ENCODE data around the gene YWHAH. TPM values are rescaled to one million over a fixed set of nuclear protein-coding genes. Genes with fewer than 3 reads are reported as not detected.

YWHAH gene
- total RNA-seq, 1 donor: 146 TPM

DNA sequence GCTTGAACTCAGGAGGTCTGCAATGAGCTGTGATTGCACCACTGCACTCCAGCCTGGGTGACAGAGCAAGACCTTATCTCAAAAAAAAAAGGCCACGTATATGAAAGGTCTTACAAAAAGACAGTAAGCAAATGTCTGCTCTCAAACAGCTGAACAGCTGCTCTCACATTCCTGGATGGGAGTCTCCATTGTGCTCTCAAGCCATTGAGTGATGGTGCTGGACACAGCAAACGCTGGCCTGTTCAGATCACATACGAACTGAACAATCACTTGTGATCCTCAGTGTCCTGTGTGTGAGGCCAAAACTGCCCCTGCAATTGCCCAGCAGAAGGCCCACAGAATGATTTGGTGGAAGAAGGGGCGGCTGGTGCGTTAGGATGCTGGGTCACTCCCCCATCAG, 34.4 kb upstream of the YWHAH start:
- Histone ChIP-seq H3K4me1 (ENCODE audit: insufficient read depth, low read length) (peaks cover 14% of the 10 kb centered on the region), H3K27me3 (ENCODE audit: insufficient read depth, low read length) (no peaks in the 10 kb centered on the region), H4K20me1 (ENCODE audit: insufficient read depth, low read length) (no peaks in the 10 kb centered on the region), H3K9me3 (ENCODE audit: low read depth, low read length) (no peaks in the 10 kb centered on the region), H3K27ac (ENCODE audit: low read depth, low read length) (no peak overlapping the region), H2AFZ (ENCODE audit: low read length) (no peak overlapping the region), H3K36me3 (ENCODE audit: insufficient read depth, low read length) (no peaks in the 10 kb centered on the region), H3K4me3 (ENCODE audit: insufficient read depth, low read length) (no peak overlapping the region), H3K79me2 (ENCODE audit: insufficient read depth, low read length) (no peaks in the 10 kb centered on the region), H3K4me2 (ENCODE audit: insufficient read depth, low read length) (no peak overlapping the region)
- peak; percentile 52 for DNase-seq (ENCODE audit: insufficient read length, low spot score, missing footprints)
- TF ChIP-seq, protein P1, sequence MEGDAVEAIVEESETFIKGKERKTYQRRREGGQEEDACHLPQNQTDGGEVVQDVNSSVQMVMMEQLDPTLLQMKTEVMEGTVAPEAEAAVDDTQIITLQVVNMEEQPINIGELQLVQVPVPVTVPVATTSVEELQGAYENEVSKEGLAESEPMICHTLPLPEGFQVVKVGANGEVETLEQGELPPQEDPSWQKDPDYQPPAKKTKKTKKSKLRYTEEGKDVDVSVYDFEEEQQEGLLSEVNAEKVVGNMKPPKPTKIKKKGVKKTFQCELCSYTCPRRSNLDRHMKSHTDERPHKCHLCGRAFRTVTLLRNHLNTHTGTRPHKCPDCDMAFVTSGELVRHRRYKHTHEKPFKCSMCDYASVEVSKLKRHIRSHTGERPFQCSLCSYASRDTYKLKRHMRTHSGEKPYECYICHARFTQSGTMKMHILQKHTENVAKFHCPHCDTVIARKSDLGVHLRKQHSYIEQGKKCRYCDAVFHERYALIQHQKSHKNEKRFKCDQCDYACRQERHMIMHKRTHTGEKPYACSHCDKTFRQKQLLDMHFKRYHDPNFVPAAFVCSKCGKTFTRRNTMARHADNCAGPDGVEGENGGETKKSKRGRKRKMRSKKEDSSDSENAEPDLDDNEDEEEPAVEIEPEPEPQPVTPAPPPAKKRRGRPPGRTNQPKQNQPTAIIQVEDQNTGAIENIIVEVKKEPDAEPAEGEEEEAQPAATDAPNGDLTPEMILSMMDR (IDR thresholded peaks at IDR 0.05; ENCODE audit: extremely low read depth, low read depth, low read length): no peak

DNA sequence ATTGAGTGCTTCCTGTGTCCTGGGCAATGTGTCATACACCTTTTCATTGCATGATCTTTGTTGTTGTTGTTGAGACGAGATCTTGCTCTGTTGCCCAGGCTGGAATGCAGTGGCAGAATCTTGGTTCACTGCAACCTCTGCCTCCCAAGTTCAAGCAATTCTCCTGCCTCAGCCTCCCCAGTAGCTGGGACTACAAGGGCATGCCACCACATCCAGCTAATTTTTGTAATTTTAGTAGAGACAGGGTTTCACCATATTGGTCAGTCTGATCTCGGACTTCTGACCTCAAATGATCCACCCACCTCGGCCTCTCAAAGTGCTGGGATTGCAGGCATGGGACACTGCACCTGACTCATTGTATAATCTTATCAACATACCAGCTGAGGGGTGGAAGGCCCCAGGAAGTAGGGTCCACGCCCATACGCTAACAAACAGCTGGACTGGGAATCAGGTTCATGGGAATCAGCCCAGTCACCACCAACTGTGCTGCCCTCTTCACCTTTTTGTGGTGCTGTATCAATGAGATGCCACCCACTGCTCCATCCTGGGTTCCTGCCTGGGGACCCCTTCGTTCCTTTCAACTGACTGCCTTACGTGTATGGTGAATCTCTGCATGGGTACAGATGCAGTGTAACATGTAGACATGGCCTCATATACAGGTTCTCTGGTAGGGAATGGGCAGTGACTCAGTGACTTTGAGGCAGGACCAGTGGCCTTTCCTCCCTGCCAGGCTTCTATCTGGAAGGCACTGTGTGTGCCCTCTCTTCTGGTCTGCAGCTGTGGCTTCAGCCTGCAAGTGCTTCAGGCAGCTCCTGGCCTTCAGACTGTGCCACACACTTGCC, 32.5 kb upstream of the YWHAH start:
- TF ChIP-seq, protein P1 (IDR thresholded peaks at IDR 0.05; ENCODE audit: extremely low read depth, low read depth, low read length): no peak
- peaks cover 14% of the 10 kb centered on the region for H3K4me1 ChIP-seq (ENCODE audit: insufficient read depth, low read length)
- H2AFZ ChIP-seq (ENCODE audit: low read length): peak overlapping the region; percentile 79
- no peaks in the 10 kb centered on the region for H3K36me3 ChIP-seq (ENCODE audit: insufficient read depth, low read length)
- no peak overlapping the region for H3K4me3 ChIP-seq (ENCODE audit: insufficient read depth, low read length)
- no peaks in the 10 kb centered on the region for H3K9me3 ChIP-seq (ENCODE audit: low read depth, low read length)
- H3K4me2 ChIP-seq (ENCODE audit: insufficient read depth, low read length): peak overlapping the region; percentile 34
- DNase-seq (ENCODE audit: insufficient read length, low spot score, missing footprints): peak; percentile 60
- H3K79me2 ChIP-seq (ENCODE audit: insufficient read depth, low read length): no peaks in the 10 kb centered on the region
- H4K20me1 ChIP-seq (ENCODE audit: insufficient read depth, low read length): no peaks in the 10 kb centered on the region
- peak overlapping the region; percentile 50 for H3K27ac ChIP-seq (ENCODE audit: low read depth, low read length)
- no peaks in the 10 kb centered on the region for H3K27me3 ChIP-seq (ENCODE audit: insufficient read depth, low read length)

DNA sequence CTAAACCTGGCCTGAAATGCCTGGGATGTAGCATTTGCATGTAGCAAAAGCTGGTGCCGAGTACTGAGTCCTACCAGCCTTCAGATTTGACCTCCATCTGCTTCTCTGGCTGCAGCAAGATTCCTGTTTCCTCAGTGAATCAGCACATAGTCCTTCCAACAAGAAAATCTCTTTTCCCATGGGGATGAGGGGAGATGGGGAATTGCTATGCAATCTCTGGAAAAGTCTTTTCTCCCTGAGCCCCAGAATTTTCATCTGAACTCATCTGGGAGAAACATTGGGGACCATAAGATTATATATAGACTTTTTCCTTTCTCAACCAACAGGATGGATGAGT, 32.0 kb upstream of the YWHAH start:
- H3K79me2 ChIP-seq (ENCODE audit: insufficient read depth, low read length): no peaks in the 10 kb centered on the region
- no peaks in the 10 kb centered on the region for H3K27me3 ChIP-seq (ENCODE audit: insufficient read depth, low read length)
- no peak overlapping the region for H3K4me3 ChIP-seq (ENCODE audit: insufficient read depth, low read length)
- H3K4me2 ChIP-seq (ENCODE audit: insufficient read depth, low read length): peak overlapping the region; percentile 34
- peak overlapping the region; percentile 79 for H2AFZ ChIP-seq (ENCODE audit: low read length)
- peak; percentile 92 for DNase-seq (ENCODE audit: insufficient read length, low spot score, missing footprints)
- H3K36me3 ChIP-seq (ENCODE audit: insufficient read depth, low read length): no peaks in the 10 kb centered on the region
- H3K9me3 ChIP-seq (ENCODE audit: low read depth, low read length): no peaks in the 10 kb centered on the region
- TF ChIP-seq, protein P1 (IDR thresholded peaks at IDR 0.05; ENCODE audit: extremely low read depth, low read depth, low read length): no peak
- peaks cover 14% of the 10 kb centered on the region for H3K4me1 ChIP-seq (ENCODE audit: insufficient read depth, low read length)
- no peaks in the 10 kb centered on the region for H4K20me1 ChIP-seq (ENCODE audit: insufficient read depth, low read length)
- peak overlapping the region; percentile 50 for H3K27ac ChIP-seq (ENCODE audit: low read depth, low read length)

DNA sequence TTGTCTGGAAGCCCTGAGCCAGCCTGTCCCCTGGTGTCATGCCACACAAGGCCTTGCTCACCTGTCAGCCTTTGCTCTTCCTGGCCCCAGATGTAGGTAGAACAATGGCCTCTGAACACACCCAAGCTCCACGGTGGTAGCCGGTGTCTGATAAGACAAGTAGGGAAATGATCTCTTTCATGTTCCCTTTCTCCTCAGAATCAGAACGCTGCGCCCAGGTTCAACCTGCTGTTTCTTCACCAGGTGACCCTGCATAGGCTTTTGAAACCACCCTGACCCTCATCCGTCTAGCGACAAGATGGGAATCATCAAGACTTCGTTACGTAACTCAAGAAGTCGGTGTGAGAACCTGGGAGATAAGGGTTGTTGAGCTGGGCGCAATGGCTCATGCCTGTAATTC, 28.7 kb upstream of the YWHAH start:
- DNase-seq (ENCODE audit: insufficient read length, low spot score, missing footprints): no peak

More for the DNA sequence above, 28.7 kb upstream of the YWHAH start:
- no peaks in the 10 kb centered on the region for H4K20me1 ChIP-seq (ENCODE audit: insufficient read depth, low read length)
- H3K4me3 ChIP-seq (ENCODE audit: insufficient read depth, low read length): no peak overlapping the region
- no peaks in the 10 kb centered on the region for H3K9me3 ChIP-seq (ENCODE audit: low read depth, low read length)
- peaks cover 3% of the 10 kb centered on the region for H3K27me3 ChIP-seq (ENCODE audit: insufficient read depth, low read length)
- H2AFZ ChIP-seq (ENCODE audit: low read length): no peak overlapping the region
- TF ChIP-seq, protein P1 (IDR thresholded peaks at IDR 0.05; ENCODE audit: extremely low read depth, low read depth, low read length): no peak
- no peaks in the 10 kb centered on the region for H3K36me3 ChIP-seq (ENCODE audit: insufficient read depth, low read length)
- H3K27ac ChIP-seq (ENCODE audit: low read depth, low read length): no peak overlapping the region
- no peaks in the 10 kb centered on the region for H3K79me2 ChIP-seq (ENCODE audit: insufficient read depth, low read length)
- H3K4me1 ChIP-seq (ENCODE audit: insufficient read depth, low read length): peaks cover 14% of the 10 kb centered on the region
- H3K4me2 ChIP-seq (ENCODE audit: insufficient read depth, low read length): no peak overlapping the region

Data from osteoblast (primary cell).